ENCODE measurements around the gene GNRHR.

GRCh38 chr4:67743194-67743593 lies 11.0 kb downstream of the GNRHR start:
- TF ChIP-seq CTCF (IDR thresholded peaks at IDR 0.05) (no peak), RXRA (IDR thresholded peaks at IDR 0.05; ENCODE audit: borderline replicate concordance, low read depth) (no peak), EZH2phosphoT487 (IDR thresholded peaks at IDR 0.05; ENCODE audit: borderline replicate concordance, low read depth) (no peak), FOXJ3 (CRISPR knock-in tag; IDR thresholded peaks at IDR 0.05) (no peak), RCOR1 (IDR thresholded peaks at IDR 0.05; ENCODE audit: low read length) (no peak), YY1 (IDR thresholded peaks at IDR 0.05; ENCODE audit: low read depth) (no peak), FOXM1 (IDR thresholded peaks at IDR 0.05; ENCODE audit: low read depth) (no peak), MAX (IDR thresholded peaks at IDR 0.05; ENCODE audit: low read depth) (no peak)
- TF ChIP-seq, protein P1, sequence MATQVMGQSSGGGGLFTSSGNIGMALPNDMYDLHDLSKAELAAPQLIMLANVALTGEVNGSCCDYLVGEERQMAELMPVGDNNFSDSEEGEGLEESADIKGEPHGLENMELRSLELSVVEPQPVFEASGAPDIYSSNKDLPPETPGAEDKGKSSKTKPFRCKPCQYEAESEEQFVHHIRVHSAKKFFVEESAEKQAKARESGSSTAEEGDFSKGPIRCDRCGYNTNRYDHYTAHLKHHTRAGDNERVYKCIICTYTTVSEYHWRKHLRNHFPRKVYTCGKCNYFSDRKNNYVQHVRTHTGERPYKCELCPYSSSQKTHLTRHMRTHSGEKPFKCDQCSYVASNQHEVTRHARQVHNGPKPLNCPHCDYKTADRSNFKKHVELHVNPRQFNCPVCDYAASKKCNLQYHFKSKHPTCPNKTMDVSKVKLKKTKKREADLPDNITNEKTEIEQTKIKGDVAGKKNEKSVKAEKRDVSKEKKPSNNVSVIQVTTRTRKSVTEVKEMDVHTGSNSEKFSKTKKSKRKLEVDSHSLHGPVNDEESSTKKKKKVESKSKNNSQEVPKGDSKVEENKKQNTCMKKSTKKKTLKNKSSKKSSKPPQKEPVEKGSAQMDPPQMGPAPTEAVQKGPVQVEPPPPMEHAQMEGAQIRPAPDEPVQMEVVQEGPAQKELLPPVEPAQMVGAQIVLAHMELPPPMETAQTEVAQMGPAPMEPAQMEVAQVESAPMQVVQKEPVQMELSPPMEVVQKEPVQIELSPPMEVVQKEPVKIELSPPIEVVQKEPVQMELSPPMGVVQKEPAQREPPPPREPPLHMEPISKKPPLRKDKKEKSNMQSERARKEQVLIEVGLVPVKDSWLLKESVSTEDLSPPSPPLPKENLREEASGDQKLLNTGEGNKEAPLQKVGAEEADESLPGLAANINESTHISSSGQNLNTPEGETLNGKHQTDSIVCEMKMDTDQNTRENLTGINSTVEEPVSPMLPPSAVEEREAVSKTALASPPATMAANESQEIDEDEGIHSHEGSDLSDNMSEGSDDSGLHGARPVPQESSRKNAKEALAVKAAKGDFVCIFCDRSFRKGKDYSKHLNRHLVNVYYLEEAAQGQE (IDR thresholded peaks at IDR 0.05; ENCODE audit: low read depth, low read length) = no peak

Measured in SK-N-SH (cell line).